CD4-positive, alpha-beta T cell treated with Interleukin-4 for 1 hour (primary cell): Measurements from ENCODE around the gene ULK2.

ENCODE experiments used
- DNase-seq, 2 donors: peaks; one replicate each; pipeline ENCODE4 v3.0.0-alpha.2; 2020 to 2022

The ULK2 gene

DNA sequence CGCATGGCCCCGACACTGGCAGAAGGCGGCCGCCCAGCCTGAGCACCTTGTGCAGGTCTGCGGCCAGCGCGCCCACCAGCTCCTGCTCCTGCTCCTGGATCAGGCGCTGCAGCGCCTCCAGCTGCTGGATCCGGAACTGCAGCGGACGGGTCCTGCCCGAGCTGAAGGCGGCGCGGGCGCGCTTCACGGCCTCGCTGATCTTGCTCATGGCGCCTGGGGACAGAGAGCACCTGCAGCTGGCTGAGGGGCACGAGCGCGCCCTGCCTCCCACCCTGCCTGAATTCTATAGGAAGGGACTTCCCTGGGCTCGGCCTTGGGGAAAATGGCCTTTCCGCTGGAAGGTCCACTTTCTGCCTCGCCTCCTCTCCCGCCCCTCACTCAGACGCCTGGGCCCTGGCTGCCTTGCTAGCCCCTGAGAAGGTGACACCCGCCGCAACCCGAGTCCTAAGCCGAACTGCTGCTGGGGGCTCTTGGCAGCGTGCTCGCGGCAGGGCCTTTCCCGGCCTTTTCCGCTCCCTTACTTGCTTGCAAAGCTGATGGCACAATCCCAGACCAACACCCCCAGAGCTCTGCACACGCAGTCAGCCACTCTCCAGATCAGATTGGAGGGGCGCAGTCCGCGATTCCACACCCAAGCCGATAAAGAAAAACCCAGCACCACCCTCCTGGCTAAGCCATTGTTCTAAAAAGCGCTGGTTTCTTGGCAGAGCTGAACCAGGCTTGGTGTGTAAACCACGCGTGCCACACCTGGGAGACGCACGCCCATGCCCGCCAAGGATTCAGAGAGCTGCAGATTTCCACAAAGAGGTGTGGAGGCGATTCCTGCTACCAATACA, 122.6 kb downstream of the ULK2 start:
- peak; percentile 82 for DNase-seq

DNA sequence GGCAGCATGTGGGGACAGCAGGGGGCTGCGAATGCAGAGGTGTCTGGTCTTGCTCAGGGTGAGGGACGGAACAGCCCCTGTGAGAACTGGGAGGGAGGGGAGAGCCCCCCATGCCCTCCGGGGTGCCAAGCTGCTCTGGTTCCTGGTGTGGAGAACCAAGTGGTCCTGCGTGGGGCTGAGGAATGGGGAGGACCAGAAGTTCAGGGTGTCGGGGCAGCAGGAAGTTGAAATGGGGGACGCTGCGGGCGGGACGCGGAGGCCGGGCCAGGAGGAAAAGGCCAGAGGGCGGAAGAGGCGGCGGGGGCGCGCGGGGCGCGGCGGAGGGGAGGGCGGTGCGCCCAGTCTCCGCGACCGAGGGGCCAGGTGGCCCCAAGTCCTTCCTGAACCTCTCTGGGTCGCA, 123.2 kb downstream of the ULK2 start:
- DNase-seq, result no peak

- DNase-seq, result no peak
These were observed 124.3 kb downstream of the ULK2 start for GRCh38 chr17:19743101-19744100.

DNA sequence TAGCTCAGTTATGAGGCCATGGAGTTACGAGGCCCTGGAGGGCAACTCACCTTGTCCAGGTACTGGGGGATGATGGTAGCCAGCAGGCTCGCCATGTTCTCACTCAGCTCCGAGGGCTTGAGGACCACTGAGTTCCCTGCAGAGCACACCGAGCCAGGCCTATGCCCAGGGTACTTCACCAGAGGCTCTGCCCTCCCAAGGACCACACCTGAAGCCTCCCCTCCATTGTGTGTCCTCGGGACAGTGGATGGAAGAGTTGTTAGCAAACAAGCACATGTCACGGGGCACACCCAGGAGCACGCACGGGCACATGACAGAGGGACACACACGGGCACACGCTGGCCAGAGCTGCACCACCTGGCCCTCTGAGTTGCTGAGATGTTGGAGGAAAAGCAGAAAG, 125.2 kb downstream of the ULK2 start:
- DNase-seq, result no peak

GRCh38 chr17:19741832-19742457, 125.8 kb downstream of the ULK2 start:
- no peak for DNase-seq

- DNase-seq, result no peak
These were observed 126.8 kb downstream of the ULK2 start for GRCh38 chr17:19740933-19741332.

GRCh38 chr17:19739241-19740201, 128.2 kb downstream of the ULK2 start:
- DNase-seq, result no peak

DNA sequence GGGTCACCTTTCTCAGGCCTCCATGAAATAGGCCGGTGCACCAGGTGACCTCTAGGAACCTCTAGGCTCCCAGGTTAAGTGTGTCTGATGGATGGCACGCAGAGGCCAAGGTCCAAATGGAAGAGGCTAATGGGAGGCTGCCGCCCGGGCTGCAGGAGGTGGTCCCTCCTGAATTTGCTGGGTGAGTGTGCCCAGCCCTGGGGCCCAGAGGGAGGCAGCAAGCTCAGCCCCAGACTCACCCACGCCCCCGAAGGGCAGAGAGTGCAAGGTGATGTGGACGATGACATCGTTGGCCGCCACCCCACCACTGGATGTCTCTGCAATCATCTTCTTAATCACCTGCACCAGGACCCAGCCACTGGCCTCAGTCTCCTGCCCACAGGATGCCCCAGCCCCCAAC, 129.0 kb downstream of the ULK2 start:
- no peak for DNase-seq

- no peak for DNase-seq
These were observed 129.7 kb downstream of the ULK2 start for GRCh38 chr17:19738073-19738449.

GRCh38 chr17:19737305-19738072, 130.2 kb downstream of the ULK2 start:
- no peak for DNase-seq

DNA sequence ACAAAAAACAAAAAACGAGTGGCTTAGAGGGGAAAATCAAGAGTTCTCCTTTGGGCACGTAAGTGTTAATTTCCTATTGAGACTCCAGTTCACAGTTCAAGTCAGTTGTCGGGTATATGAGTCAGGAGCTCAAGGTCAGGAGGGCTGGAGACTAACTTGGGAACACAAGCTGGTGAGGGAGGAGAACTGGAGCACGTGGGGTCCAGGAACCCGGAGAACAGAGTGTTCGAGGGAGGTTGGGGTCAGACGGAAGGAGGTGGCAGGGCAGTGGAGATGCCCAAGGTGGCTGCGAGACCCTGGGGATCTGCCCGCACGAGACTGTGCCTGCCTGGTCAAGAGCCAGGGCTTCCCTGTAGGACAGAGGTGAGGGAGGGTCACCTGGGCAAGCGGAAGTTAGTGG, 131.7 kb downstream of the ULK2 start:
- DNase-seq, result no peak

DNA sequence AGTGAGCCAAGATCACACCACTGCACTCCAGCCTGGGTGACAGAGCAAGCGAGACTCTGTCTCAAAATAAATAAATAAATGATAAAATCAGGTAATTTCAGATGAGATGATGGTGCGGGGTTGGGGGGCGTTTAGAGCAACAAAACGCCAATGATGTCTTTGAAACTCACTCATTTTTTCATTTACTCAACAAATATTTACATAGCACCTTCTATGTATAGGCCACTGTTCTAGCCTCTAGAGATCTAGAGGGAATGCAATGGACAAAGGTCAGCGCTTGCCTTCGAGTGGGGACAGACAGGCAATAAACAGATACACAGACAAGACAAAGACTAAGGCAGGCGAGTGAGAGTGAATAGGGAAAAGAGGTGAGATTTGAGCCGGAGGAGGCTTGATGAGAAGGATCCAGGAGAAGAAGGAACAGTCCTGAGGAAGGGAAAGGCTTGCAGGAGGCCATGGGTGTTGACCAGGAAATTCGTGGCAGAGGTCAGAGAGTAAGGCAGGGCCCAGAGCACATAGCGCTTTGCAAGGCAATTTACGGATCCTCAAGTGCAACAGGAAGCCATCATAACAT, 133.7 kb downstream of the ULK2 start:
- DNase-seq, result no peak

DNA sequence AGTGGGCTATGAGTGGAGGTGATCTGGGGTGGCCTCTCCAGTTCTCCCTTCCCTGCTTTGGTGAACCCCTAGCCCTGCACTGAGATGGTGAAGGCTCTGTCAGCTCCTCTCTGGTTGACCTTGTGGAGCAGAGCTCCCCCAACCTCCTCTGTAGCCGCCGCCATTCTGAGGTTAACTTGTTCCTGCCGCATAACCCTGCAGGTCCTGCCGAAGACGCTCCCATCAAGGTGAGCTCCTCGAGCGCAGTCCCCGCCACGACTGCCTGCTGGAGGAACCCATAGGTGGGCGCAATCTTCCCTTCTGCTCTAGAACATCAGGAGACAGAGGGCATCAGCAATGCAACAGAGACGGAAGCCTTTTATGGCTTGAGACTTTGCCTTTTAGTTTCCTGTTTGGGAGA, 136.1 kb downstream of the ULK2 start:
- DNase-seq, result no peak

DNA sequence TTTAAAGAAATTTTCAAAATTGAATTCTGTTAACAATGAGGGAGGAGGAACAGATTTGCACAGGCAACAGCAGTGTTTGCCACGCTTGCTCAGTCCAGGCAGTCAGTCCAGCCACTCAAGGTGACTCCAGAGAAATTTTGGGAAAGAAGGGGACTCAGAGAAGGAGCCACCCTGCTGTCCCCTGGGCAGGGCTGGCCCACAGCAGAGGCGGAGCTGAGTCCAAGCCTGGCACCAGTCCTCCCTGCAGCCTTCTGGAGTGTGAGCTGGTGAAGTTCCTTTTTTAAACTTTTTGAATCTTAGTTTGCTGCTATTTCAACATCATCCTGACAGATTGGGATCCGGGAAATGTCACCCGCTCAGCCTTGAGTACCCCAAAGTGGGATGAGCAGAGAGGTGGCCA, 136.9 kb downstream of the ULK2 start:
- DNase-seq, result no peak

DNA sequence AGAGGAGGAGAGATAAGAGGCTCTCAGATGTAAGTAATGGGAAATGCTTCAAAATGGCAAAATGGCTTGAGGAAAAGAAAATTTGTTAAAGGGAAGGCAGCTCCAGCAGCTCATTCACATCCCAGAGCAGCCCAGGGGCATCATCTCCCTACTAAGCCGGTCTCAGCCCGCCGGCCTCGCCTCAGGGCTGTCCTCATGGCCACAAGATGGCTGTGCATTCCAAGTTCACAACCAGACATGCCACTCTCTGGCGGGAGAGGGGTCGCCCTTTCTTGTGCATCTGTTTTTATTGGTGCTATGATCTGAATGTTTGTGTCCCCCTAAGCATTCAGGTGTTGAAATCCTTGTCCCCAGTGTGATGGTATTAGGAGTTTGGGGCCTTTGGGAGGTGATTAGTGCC, 137.8 kb downstream of the ULK2 start:
- no peak for DNase-seq

DNA sequence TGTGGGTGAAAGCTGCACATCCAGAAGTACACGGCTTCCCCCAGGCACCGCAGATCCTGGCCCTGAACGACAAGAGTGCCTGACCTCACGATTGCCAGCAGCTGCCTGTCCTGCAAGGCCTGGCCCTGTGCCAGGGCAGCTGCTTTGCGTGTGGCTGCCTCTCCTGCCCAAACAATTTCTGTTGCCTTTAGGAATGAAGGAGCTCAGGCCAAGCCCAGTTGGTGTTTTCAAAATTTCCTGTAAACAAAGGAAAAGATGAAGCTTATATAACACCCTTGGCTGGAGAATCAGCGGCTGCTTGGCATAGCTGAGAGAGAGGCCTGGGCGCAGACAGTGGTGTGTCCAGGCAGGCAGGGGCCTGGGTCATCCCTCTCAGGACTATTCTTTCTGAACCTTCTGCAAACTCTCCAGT, 139.6 kb downstream of the ULK2 start:
- no peak for DNase-seq

- DNase-seq, result no peak
These were observed 140.1 kb downstream of the ULK2 start for GRCh38 chr17:19727501-19728078.

DNA sequence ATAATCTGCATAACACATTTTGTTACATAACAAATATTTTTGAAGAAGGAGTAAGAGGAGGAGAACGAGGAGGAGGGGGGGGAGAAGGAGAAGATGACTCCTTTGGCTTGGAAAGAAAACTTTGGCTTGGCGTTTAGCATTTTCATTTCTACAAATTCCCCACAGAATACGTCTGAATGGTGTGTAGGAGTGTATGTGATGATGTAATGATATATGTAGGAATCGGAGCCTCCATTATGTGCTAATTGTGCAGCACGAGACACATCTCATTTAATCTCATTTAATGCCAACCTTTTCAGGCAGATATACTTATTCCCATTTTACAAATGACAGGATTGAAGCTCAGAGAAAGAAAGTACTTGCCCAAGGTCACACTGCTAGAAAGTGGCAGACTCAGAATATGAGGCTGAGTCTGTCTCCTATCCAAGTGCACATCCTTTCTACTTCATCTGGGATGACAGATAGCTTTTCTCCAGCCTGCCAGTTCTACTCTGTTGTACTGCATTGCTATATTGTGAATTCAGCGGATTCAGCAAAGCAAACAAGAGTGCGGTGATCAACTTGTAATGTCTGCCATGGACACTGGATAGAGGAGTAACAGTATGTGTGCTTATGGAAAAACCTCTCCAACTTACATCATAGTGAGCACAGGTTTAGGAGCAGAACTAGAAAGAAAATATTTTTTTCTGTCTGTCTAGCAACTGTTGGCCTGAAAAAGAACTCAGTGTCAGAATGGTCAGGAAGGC, 140.9 kb downstream of the ULK2 start:
- DNase-seq, result no peak

DNA sequence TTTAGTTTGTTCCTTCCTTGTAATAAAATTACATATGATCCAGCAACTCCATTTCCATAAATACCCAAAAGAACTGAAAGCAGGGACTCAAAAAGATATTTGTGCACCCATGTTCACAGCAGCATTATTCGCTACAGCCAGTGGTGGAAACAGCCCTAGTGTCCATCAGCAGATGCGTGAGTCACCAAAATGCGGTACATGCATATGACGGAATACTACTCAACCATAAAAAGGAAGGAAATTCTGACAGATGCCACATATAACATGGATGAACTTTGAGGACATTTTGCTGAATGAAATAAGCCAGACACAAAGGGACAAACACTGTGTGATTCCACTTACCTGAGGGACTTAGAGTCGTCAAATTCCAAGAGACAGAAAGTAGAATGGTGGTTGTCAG, 142.2 kb downstream of the ULK2 start:
- DNase-seq, result peak in 1 of 2 donors; percentile 29
